Uterus (tissue), 4 donors: ENCODE results near the gene USP22. TPM values are rescaled to one million over a fixed set of nuclear protein-coding genes. Genes with fewer than 3 reads are reported as not detected.
A peak's percentile ranks its signal among the peaks of the same experiment; 100 is the strongest.

Experiments
- DNase-seq, 2 donors: peaks; one replicate each; pipeline ENCODE4 v3.0.0-alpha.2; 2019 to 2020
- H3K27ac ChIP-seq, 2 donors: fragments of 200-600 bp; sonication (generic); 1 replicate in 1 of 2; 2 replicates in 1 of 2; pipeline ENCODE4 v1.5.1; 2016 to 2018
- H3K27me3 ChIP-seq, 2 donors: fragments of 200-600 bp; sonication (generic); one replicate each; pipeline ENCODE4 v1.5.1; 2018 to 2019; ENCODE audit warnings: control low read depth in 1 of 2
- H3K36me3 ChIP-seq, 2 donors: fragments of 200-600 bp; sonication (generic); one replicate each; pipeline ENCODE4 v1.5.1; 2019; ENCODE audit warnings: control low read depth in 1 of 2
- H3K4me1 ChIP-seq, 2 donors: fragments of 200-600 bp; sonication (generic); one replicate each; pipeline ENCODE4 v1.5.1; 2018 to 2019; ENCODE audit warnings: control low read depth in 1 of 2
- H3K4me3 ChIP-seq, 2 donors: fragments of 200-600 bp; sonication (generic); 1 replicate in 1 of 2; 2 replicates in 1 of 2; pipeline ENCODE4 v1.5.1; 2018 to 2019; ENCODE audit warnings: mild to moderate bottlenecking in 1 of 2
- H3K9me3 ChIP-seq, 2 donors: fragments of 200-600 bp; sonication (generic); one replicate each; pipeline ENCODE4 v1.5.1; 2019; ENCODE audit warnings: control low read depth in 1 of 2
- CTCF ChIP-seq, 4 experiments: fragments of 200-600 bp in 2 of 4; fragments of 450-650 bp in 2 of 4; sonication (generic) in 2 of 4; IDR thresholded peaks; one replicate each; pipeline ENCODE4 v1.5.1; 2016 to 2019; ENCODE audit warnings: antibody characterized with exemption in 4 of 4, mild to moderate bottlenecking in 2 of 4, moderate library complexity in 1 of 4
- POLR2A ChIP-seq, 2 donors: fragments of 450-650 bp; IDR thresholded peaks; one replicate each; pipeline ENCODE4 v1.6.1; 2016; ENCODE audit warnings: antibody characterized with exemption in 2 of 2, mild to moderate bottlenecking in 1 of 2, moderate library complexity in 1 of 2
- intact Hi-C: fragments of 100-400 bp; cut with DNase I; formaldehyde crosslinking; loops from one replicate; pipeline ENCODE4 v1.15.1; 2023; ENCODE audit warnings: low total_unique reads
- total RNA-seq, 4 donors: library from RNA; depleted of rRNA in 3 of 4; stranded (reverse); fragments of >200 nt in 3 of 4; gene quantifications; one replicate each; pipeline versions ENCODE4 v1.1.0 to v1.2.4, GENCODE V29; 2014 to 2023
- donor health status: DM: yes; HTN: yes; CAD: no.

USP22 gene
- total RNA-seq, 4 donors from 2014 or later = 110 to 299 (median 189) TPM

- H3K4me1 ChIP-seq = peaks cover 11 to 19% of the 10 kb centered on the region in 2 donors
- no peak overlapping the region for H3K4me3 ChIP-seq
- H3K9me3 ChIP-seq = no peaks in the 10 kb centered on the region
- DNase-seq = no peak
- TF ChIP-seq CTCF (IDR thresholded peaks at IDR 0.05) = no peak
- TF ChIP-seq POLR2A (IDR thresholded peaks at IDR 0.05) = no peak
- H3K27ac ChIP-seq = peak overlapping the region in 1 of 2 donors; percentile 17
- intact Hi-C loops = no loop called here
- no peaks in the 10 kb centered on the region for H3K36me3 ChIP-seq
- H3K27me3 ChIP-seq = no peaks in the 10 kb centered on the region
Measured at GRCh38 chr17:21034340-21035235, 8.2 kb downstream of the USP22 start.

GRCh38 chr17:21033350-21033749 lies 9.5 kb downstream of the USP22 start:
- DNase-seq = no peak
- Histone ChIP-seq H3K4me1 (peaks cover 13 to 15% of the 10 kb centered on the region in 2 donors), H3K27ac (no peak overlapping the region), H3K4me3 (no peak overlapping the region), H3K36me3 (no peaks in the 10 kb centered on the region), H3K27me3 (no peaks in the 10 kb centered on the region), H3K9me3 (no peaks in the 10 kb centered on the region)
- intact Hi-C loops = no loop called here
- TF ChIP-seq POLR2A (IDR thresholded peaks at IDR 0.05) (no peak), CTCF (IDR thresholded peaks at IDR 0.05) (no peak)

- DNase-seq = no peak
- Histone ChIP-seq H3K27me3 (no peaks in the 10 kb centered on the region), H3K4me1 (peaks cover 13 to 15% of the 10 kb centered on the region in 2 donors), H3K9me3 (no peaks in the 10 kb centered on the region), H3K4me3 (no peak overlapping the region), H3K36me3 (no peaks in the 10 kb centered on the region), H3K27ac (no peak overlapping the region)
- TF ChIP-seq POLR2A (IDR thresholded peaks at IDR 0.05) (no peak), CTCF (IDR thresholded peaks at IDR 0.05) (no peak)
- intact Hi-C loops = no loop called here
Measured at GRCh38 chr17:21031756-21032396, 10.9 kb downstream of the USP22 start.

- no peaks in the 10 kb centered on the region for H3K27me3 ChIP-seq
- H3K36me3 ChIP-seq = no peaks in the 10 kb centered on the region
- no peak for DNase-seq
- H3K4me1 ChIP-seq = peaks cover 13 to 15% of the 10 kb centered on the region in 2 donors
- intact Hi-C loops = no loop called here
- H3K4me3 ChIP-seq = no peak overlapping the region
- TF ChIP-seq POLR2A (IDR thresholded peaks at IDR 0.05) = no peak
- no peak for TF ChIP-seq CTCF (IDR thresholded peaks at IDR 0.05)
- no peaks in the 10 kb centered on the region for H3K9me3 ChIP-seq
- H3K27ac ChIP-seq = no peak overlapping the region
Measured at GRCh38 chr17:21030375-21030774, 12.4 kb downstream of the USP22 start.

GRCh38 chr17:21029515-21029914 lies 13.3 kb downstream of the USP22 start:
- no peak for DNase-seq
- H3K4me1 ChIP-seq = peaks cover 13 to 15% of the 10 kb centered on the region in 2 donors
- no peaks in the 10 kb centered on the region for H3K36me3 ChIP-seq
- TF ChIP-seq CTCF (IDR thresholded peaks at IDR 0.05) (no peak), POLR2A (IDR thresholded peaks at IDR 0.05) (no peak)
- intact Hi-C loops = no loop called here
- H3K27me3 ChIP-seq = no peaks in the 10 kb centered on the region
- no peak overlapping the region for H3K4me3 ChIP-seq
- no peaks in the 10 kb centered on the region for H3K9me3 ChIP-seq
- H3K27ac ChIP-seq = peak overlapping the region; percentile 6 to 54
